Heart left ventricle (tissue), 13 donors: Measurements from ENCODE around the gene OLFM1.

ENCODE experiments used
- POLR2A ChIP-seq, 2 donors: fragments of 450-650 bp; IDR thresholded peaks; one replicate each; pipeline ENCODE4 v1.6.1; 2017; ENCODE audit warnings: antibody characterized with exemption in 2 of 2, mild to moderate bottlenecking in 2 of 2, moderate library complexity in 2 of 2
- TF ChIP-seq, protein P1 (sequence below), 12 donors: fragments of 200-600 bp; sonication (generic) in 4 of 12; IDR thresholded peaks; one replicate each; pipeline versions ENCODE4 v1.5.0 to v1.8.0; 2018 to 2022; ENCODE audit warnings: antibody characterized with exemption in 12 of 12, mild to moderate bottlenecking in 5 of 12
- donor health status: ischemic (EF 13 %, LVEDD 7.1; RV severe dilation, severe dysfunction).
- donor health status: DM: no; HTN: yes; CAD: no.
- donor health status: DM: no; HTN: no; CAD: no.
- donor health status: ischemic (EF 25% LVEDD 6.9; RV normal size, moderate dysfunction).
- donor health status: ischemic (EF 25% LVEDD 5.7; RV mildly dilated, moderate dysfunction).
- donor health status: ischemic (EF 35%, LVEDD 5.7; RV mildly dilated, moderate dysfunction).
- donor health status: nonischemic (EF 11% LVEDD 7.7; RV severe dilation, severe dysfunction).
- donor health status: DM: yes; HTN: yes; CAD: no.
- donor health status: PGD.
- donor health status: ischemic (EF 29% LVEDD 5.4; RV normal size, mild dysfunction).
- donor health status: nonischemic (EF 23%, LVEDD 6.1; RV moderate dilation, normal function).

DNA sequence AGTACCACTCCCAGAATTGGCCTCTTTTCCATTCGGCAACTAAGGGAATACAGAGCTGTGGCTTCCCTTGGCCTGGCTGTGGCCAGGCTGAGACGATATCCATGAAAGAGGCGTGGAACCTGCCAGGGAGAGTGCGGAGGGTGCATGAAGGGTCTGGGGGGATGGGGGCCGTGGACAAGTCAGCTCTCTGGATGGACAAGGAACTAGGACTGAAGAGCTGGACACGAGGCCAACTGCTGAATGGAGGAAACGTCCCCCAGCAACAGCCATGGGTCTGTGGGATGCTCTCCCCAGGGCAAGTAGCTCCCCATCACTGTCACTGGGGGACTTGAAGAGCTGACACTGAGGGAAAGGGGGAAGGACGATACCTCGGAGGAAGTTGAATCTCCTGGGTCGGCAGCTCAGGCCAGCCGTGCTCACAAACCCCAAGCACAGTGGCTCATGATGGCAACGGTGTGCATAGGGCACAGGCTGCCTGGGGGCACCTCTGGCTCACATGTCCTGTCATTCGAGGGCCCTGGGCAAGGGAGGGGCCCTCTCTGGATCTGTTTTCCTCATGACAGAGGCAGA lies 4.1 kb upstream of the OLFM1 start:
- TF ChIP-seq, protein P1, sequence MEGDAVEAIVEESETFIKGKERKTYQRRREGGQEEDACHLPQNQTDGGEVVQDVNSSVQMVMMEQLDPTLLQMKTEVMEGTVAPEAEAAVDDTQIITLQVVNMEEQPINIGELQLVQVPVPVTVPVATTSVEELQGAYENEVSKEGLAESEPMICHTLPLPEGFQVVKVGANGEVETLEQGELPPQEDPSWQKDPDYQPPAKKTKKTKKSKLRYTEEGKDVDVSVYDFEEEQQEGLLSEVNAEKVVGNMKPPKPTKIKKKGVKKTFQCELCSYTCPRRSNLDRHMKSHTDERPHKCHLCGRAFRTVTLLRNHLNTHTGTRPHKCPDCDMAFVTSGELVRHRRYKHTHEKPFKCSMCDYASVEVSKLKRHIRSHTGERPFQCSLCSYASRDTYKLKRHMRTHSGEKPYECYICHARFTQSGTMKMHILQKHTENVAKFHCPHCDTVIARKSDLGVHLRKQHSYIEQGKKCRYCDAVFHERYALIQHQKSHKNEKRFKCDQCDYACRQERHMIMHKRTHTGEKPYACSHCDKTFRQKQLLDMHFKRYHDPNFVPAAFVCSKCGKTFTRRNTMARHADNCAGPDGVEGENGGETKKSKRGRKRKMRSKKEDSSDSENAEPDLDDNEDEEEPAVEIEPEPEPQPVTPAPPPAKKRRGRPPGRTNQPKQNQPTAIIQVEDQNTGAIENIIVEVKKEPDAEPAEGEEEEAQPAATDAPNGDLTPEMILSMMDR (IDR thresholded peaks at IDR 0.05), result no peak
- TF ChIP-seq POLR2A (IDR thresholded peaks at IDR 0.05), result no peak
